ENCODE data around the gene TCF25. TPM values are rescaled to one million over a fixed set of nuclear protein-coding genes. Genes with fewer than 3 reads are reported as not detected.

TCF25 gene
- total and polyA plus RNA-seq, 2 experiments from 2014 or later = 95.4 to 143 TPM

DNA sequence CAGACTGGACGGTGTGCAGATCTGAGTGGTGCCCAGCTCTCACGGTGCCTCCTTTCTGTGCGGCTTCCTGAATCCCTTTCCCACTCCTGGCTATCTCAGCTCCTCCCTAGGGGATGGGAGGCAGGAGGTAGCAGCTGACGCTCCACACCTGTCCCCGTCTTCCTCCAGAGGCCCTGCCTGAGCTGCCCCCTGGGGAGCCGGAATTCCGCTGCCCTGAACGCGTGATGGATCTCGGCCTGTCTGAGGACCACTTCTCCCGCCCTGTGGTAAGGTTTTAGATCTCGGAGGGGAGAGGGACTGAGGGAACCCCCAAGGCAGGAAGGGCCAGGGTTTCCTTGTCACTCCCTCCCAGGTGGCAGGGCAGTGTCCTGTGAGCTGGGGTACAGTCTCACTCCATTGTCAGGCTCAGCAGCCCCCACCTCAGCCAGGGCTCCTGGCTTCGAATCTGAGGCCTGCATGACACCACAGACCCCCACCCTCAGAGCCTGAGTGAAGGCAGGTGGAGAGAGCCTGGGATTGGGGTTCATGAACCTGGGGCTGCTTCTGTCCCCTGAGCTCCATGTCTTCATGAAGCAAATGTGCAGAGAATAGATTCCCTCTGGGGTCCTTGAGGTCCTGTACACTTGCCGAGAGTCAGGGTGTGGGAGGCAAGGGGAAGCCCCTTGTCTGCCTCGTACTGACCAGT is 81.8 kb downstream of the TCF25 start (continued):
- TF ChIP-seq EZH2 (IDR thresholded peaks at IDR 0.05; ENCODE audit: low read depth, unreplicated experiment) = no peak
- TF ChIP-seq, protein P1, sequence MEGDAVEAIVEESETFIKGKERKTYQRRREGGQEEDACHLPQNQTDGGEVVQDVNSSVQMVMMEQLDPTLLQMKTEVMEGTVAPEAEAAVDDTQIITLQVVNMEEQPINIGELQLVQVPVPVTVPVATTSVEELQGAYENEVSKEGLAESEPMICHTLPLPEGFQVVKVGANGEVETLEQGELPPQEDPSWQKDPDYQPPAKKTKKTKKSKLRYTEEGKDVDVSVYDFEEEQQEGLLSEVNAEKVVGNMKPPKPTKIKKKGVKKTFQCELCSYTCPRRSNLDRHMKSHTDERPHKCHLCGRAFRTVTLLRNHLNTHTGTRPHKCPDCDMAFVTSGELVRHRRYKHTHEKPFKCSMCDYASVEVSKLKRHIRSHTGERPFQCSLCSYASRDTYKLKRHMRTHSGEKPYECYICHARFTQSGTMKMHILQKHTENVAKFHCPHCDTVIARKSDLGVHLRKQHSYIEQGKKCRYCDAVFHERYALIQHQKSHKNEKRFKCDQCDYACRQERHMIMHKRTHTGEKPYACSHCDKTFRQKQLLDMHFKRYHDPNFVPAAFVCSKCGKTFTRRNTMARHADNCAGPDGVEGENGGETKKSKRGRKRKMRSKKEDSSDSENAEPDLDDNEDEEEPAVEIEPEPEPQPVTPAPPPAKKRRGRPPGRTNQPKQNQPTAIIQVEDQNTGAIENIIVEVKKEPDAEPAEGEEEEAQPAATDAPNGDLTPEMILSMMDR (conservative IDR thresholded peaks at IDR 0.05; ENCODE audit: low read depth in 2 of 2) = no peak
- TF ChIP-seq, protein P2, sequence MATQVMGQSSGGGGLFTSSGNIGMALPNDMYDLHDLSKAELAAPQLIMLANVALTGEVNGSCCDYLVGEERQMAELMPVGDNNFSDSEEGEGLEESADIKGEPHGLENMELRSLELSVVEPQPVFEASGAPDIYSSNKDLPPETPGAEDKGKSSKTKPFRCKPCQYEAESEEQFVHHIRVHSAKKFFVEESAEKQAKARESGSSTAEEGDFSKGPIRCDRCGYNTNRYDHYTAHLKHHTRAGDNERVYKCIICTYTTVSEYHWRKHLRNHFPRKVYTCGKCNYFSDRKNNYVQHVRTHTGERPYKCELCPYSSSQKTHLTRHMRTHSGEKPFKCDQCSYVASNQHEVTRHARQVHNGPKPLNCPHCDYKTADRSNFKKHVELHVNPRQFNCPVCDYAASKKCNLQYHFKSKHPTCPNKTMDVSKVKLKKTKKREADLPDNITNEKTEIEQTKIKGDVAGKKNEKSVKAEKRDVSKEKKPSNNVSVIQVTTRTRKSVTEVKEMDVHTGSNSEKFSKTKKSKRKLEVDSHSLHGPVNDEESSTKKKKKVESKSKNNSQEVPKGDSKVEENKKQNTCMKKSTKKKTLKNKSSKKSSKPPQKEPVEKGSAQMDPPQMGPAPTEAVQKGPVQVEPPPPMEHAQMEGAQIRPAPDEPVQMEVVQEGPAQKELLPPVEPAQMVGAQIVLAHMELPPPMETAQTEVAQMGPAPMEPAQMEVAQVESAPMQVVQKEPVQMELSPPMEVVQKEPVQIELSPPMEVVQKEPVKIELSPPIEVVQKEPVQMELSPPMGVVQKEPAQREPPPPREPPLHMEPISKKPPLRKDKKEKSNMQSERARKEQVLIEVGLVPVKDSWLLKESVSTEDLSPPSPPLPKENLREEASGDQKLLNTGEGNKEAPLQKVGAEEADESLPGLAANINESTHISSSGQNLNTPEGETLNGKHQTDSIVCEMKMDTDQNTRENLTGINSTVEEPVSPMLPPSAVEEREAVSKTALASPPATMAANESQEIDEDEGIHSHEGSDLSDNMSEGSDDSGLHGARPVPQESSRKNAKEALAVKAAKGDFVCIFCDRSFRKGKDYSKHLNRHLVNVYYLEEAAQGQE (IDR thresholded peaks at IDR 0.05; ENCODE audit: unreplicated experiment) = no peak

- H3K27ac Mint-ChIP-seq = no peak overlapping the region
- Histone ChIP-seq H4K20me1 (replicated peaks; ENCODE audit: insufficient read depth) (no peaks in the 10 kb centered on the region; the same call in 1 of the 2 replicates), H3K4me1 (ENCODE audit: insufficient read depth) (no peaks in the 10 kb centered on the region), H3K4me3 (no peak overlapping the region), H3K36me3 (ENCODE audit: insufficient read depth) (no peaks in the 10 kb centered on the region), H3K4me2 (no peak overlapping the region), H3K27me3 (ENCODE audit: insufficient read depth) (no peaks in the 10 kb centered on the region), H2AFZ (no peak overlapping the region), H3K9me2 (ENCODE audit: insufficient read depth) (no peaks in the 10 kb centered on the region), H3K79me2 (replicated peaks; ENCODE audit: insufficient read depth) (no peaks in the 10 kb centered on the region), H3K27ac (ENCODE audit: low read depth) (no peak overlapping the region), H3F3A (replicated peaks; ENCODE audit: low read depth) (no peaks in the 10 kb centered on the region)
- H3K4me1 Mint-ChIP-seq = peaks cover 9% of the 10 kb centered on the region
- H3K4me3 Mint-ChIP-seq = no peak overlapping the region
- peaks cover 29% of the 10 kb centered on the region for H3K36me3 Mint-ChIP-seq (ENCODE audit: low read depth)
- ATAC-seq (no peak), DNase-seq (ENCODE audit: low spot score) (no peak)
- peaks cover 11% of the 10 kb centered on the region for H3K27me3 Mint-ChIP-seq (ENCODE audit: insufficient read depth, low read depth, poor library complexity)
- H3K9me3 Mint-ChIP-seq = no peaks in the 10 kb centered on the region
- TF ChIP-seq STAT1 (IDR thresholded peaks at IDR 0.05; ENCODE audit: unreplicated experiment) (no peak), POLR2AphosphoS5 (IDR thresholded peaks at IDR 0.05; ENCODE audit: low read depth) (no peak), ZNF331 (CRISPR knock-in tag; IDR thresholded peaks at IDR 0.05; ENCODE audit: low read depth) (no peak), EZH2 (IDR thresholded peaks at IDR 0.05; ENCODE audit: low read depth, unreplicated experiment) (no peak), ZNF462 (CRISPR knock-in tag; IDR thresholded peaks at IDR 0.05) (no peak), CREB1 (CRISPR knock-in tag; IDR thresholded peaks at IDR 0.05; ENCODE audit: low read depth) (no peak), EZH2phosphoT487 (IDR thresholded peaks at IDR 0.05; ENCODE audit: unreplicated experiment) (no peak)
- TF ChIP-seq, protein P1 (conservative IDR thresholded peaks at IDR 0.05; ENCODE audit: low read depth in 2 of 2) = no peak
Measured at GRCh38 chr16:89956505-89957215, 83.3 kb downstream of the TCF25 start.

Data from GM23338 (cell line).